RPMI8226 (cell line): Measurements from ENCODE around the gene ORAI2.

ENCODE experiments used
- DNase-seq: peaks from one replicate; pipeline ENCODE4 v3.0.0-alpha.2; 2015

Gene ORAI2

DNA sequence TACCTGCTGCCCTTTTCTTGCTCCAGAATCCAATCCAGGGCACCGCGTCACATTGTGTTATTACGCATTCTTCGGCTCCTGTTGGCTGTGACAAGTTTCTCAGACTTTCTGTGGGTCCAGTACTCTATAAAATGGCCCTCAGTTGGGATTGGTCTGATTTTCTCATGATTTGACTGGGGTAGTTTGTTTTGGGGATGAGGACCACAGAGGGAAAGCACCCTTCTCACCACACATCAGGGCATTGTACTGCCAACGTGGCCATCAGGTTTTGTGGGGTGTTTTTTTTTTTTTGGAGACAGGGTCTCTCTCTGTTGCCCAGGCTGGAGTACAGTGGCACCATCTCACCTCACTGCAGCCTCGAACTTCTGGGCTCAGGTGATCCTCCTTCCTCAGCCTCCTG lies 17.0 kb upstream of the ORAI2 start:
- no peak for DNase-seq

GRCh38 chr7:102417105-102417504 lies 16.3 kb upstream of the ORAI2 start:
- no peak for DNase-seq

GRCh38 chr7:102418592-102418991 lies 14.8 kb upstream of the ORAI2 start:
- no peak for DNase-seq

DNA sequence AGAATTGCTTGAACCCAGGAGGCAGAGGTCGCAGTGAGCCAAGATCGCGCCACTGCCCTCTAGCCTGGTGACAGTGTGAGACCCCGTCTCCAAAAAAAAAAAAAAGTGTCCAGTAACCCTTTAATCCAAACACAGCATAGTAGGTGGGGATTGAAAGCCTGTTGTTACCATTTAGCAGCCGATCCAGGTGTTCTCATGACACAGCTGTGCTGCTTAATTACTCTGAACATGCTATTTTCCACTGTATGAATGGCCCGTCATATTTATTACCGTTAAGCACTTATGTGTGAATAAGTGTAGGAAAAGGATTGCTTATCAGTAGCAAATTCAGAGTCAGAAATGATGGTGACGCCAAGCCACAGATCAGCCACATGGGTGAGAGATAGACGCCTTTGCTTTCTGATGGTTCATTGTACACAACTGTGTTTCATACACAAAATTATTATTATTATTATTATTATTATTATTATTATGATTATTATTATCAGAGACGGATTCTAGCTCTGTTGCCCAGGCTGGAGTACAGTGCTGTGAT lies 11.6 kb upstream of the ORAI2 start:
- DNase-seq = no peak

GRCh38 chr7:102424129-102424551 lies 9.2 kb upstream of the ORAI2 start:
- peak; percentile 94 for DNase-seq

- DNase-seq = peak; percentile 76
Measured at GRCh38 chr7:102424787-102425218, 8.6 kb upstream of the ORAI2 start.

GRCh38 chr7:102425639-102426267 lies 7.6 kb upstream of the ORAI2 start:
- peak; percentile 95 for DNase-seq

- DNase-seq = peak; percentile 96
Measured at GRCh38 chr7:102426268-102427018, 6.9 kb upstream of the ORAI2 start.

GRCh38 chr7:102427019-102427405 lies 6.4 kb upstream of the ORAI2 start:
- peak; percentile 25 for DNase-seq

GRCh38 chr7:102429141-102429899 lies 4.1 kb upstream of the ORAI2 start:
- DNase-seq = no peak

DNA sequence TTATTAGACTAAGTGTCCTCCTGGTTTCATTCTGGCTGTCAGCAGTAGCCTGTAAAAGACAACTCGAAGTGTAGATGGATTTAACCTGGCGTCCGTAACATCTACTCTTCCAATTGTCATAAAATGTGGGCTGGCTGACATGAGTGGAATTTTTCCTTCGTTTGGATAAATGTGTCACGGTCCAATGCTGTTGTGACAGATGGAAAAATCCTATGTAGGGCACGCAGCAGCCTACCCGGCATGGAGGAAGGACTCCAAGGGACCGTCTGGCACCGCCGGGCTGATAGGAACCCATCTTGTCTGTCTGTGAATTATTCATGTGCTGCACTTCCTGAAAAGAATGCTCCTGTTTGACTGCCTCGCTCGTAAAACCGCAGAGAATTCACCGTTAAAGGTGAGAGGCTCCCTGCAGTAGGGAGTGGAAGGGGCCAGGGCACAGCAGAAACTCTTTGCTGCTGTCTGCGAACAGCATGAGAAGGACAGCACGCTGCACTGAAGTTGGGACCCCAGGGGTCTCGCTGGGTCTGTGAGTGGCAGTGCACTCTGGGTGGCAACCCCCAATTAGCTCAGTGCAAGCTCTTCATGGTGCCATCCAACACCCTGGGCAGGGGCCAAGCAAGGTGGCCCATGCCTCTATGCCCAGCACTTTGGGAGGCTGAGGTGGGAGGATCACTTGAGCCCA lies 1.6 kb upstream of the ORAI2 start:
- peak; percentile 91 for DNase-seq

GRCh38 chr7:102432442-102433218 lies 745 bp upstream of the ORAI2 start:
- DNase-seq = peak; percentile 74

GRCh38 chr7:102434039-102434486 lies 688 bp downstream of the ORAI2 start:
- peak; percentile 65 for DNase-seq

- DNase-seq = no peak
Measured at GRCh38 chr7:102436118-102436517, 2.7 kb downstream of the ORAI2 start.

GRCh38 chr7:102439963-102440795 lies 6.8 kb downstream of the ORAI2 start:
- peak; percentile 18 for DNase-seq

- DNase-seq = peak; percentile 96
Measured at GRCh38 chr7:102444961-102445673, 11.7 kb downstream of the ORAI2 start.

DNA sequence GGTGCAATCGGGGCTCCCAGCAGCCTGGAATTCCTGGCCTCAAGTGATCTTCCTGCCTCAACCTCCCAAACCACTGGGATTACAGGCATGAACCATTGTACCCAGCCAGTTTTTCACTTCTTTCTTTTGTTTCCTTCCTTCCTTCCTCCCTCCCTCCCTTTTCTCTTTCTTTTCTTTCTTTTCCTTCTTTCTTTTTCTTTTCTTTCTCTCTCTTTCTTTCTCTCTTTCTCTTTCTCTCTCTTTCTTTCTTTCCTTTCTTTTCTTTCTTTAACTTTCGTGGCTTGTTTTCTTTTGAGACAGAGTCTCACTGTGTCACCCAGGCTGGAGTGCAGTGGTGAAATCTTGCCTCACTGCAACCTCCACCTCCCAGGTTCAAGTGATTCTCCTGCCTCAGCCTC lies 12.3 kb downstream of the ORAI2 start:
- no peak for DNase-seq

GRCh38 chr7:102446387-102447156 lies 13.2 kb downstream of the ORAI2 start:
- no peak for DNase-seq

DNA sequence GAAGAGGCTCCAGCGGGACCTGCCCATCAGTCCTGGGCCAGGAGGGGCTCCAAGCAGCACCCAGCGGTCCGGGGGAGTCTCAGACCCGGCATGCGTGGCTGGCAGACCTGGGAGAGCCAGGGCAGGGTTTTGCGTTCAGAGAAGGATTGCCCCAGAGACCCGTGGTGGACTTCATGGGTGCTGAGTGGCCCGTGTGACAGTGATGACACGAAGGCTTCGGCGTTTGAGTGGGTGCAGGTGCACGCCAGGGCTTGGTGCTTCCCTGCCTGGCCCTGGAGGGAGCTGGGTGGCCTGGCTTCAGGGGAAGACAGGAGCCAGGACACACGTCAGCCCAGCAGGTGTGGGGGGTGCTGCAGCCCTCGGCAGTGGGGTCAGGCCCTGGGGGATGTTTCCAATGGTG lies 13.9 kb downstream of the ORAI2 start:
- no peak for DNase-seq

DNA sequence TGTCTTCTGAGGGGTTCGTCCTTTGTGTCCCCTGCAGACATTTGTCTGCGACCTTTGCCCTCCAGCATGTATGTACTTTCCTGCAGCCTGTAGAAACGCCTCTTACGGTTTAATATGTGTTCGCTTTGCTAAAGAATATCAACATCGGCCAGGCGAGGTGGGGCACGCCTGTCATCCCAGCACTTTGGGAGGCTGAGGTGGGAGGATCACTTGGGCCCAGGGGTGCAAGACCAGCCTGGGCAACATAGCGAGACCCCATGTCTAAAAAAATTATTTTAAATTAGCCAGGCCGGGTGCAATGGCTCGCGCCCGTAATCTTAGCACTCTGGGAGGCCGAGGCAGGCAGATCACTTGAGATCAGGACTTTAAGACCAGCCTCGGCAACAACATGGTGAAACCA lies 15.8 kb downstream of the ORAI2 start:
- DNase-seq = no peak
